ENCODE results near the gene KHSRP.
"Not testable (repeated sequence)": the region's sequence is repeated elsewhere in the genome, so short reads cannot be mapped to it uniquely, and the experiment has no call there.

KHSRP gene

GRCh38 chr19:6450166-6450565 lies 25.6 kb upstream of the KHSRP start:
- no peak for DNase-seq

GRCh38 chr19:6448045-6448444 lies 23.4 kb upstream of the KHSRP start:
- DNase-seq = no peak

GRCh38 chr19:6446452-6446851 lies 21.8 kb upstream of the KHSRP start:
- DNase-seq = no peak

GRCh38 chr19:6443986-6444385 lies 19.4 kb upstream of the KHSRP start:
- no peak for DNase-seq

GRCh38 chr19:6442087-6442688 lies 17.6 kb upstream of the KHSRP start:
- DNase-seq = no peak

- DNase-seq = no peak
Measured at GRCh38 chr19:6440905-6441304, 16.3 kb upstream of the KHSRP start.

GRCh38 chr19:6439743-6440142 lies 15.1 kb upstream of the KHSRP start:
- DNase-seq = no peak

GRCh38 chr19:6433663-6434062 lies 9.1 kb upstream of the KHSRP start, which contains the start of gene SLC25A41:
TSS of gene SLC25A41 (minus strand) at chr19:6433763. CDS start at chr19:6433693, 70 bp downstream.
- no peak for DNase-seq

- no peak for DNase-seq
Measured at GRCh38 chr19:6433165-6433564, 8.6 kb upstream of the KHSRP start.

GRCh38 chr19:6431891-6432290 lies 7.3 kb upstream of the KHSRP start:
- DNase-seq = no peak

- no peak for DNase-seq
Measured at GRCh38 chr19:6429419-6430221, 5.0 kb upstream of the KHSRP start.

GRCh38 chr19:6428692-6429418 lies 4.2 kb upstream of the KHSRP start:
- DNase-seq = not testable (repeated sequence)

- DNase-seq = no peak
Measured at GRCh38 chr19:6427131-6427530, 2.5 kb upstream of the KHSRP start.

- no peak for DNase-seq
Measured at GRCh38 chr19:6425732-6426620, 1.4 kb upstream of the KHSRP start.

GRCh38 chr19:6424939-6425731 lies 524 bp upstream of the KHSRP start:
- peak; percentile 100 for DNase-seq

- peak; percentile 49 for DNase-seq
Measured at GRCh38 chr19:6423499-6424194, 964 bp downstream of the KHSRP start.

- DNase-seq = no peak
Measured at GRCh38 chr19:6421075-6422014, 3.3 kb downstream of the KHSRP start.

- DNase-seq = no peak
Measured at GRCh38 chr19:6418562-6418932, 6.1 kb downstream of the KHSRP start.

GRCh38 chr19:6417713-6418561 lies 6.7 kb downstream of the KHSRP start:
- DNase-seq = peak; percentile 14
